ENCODE measurements around the gene CRAT.

CRAT gene

GRCh38 chr9:129079829-129080228 lies 30.8 kb downstream of the CRAT start:
- Histone ChIP-seq H3K4me3 (peak overlapping the region; percentile 76), H3K9me3 (no peaks in the 10 kb centered on the region), H3K4me1 (peaks cover 9% of the 10 kb centered on the region; the same call in 1 of the 2 replicates), H3K27me3 (ENCODE audit: low read depth) (no peaks in the 10 kb centered on the region), H3K36me3 (replicated peaks) (peaks cover under 1% of the 10 kb centered on the region)
- no peak for DNase-seq (ENCODE audit: low spot score in 2 of 2)
- in situ Hi-C loops (cut with MboI; ENCODE audit: low sequenced_read_pairs), result no loop called here

GRCh38 chr9:129078691-129079503 lies 31.7 kb downstream of the CRAT start:
- in situ Hi-C loops (cut with MboI; ENCODE audit: low sequenced_read_pairs), result no loop called here
- H3K4me3 ChIP-seq, result no peak overlapping the region

DNA sequence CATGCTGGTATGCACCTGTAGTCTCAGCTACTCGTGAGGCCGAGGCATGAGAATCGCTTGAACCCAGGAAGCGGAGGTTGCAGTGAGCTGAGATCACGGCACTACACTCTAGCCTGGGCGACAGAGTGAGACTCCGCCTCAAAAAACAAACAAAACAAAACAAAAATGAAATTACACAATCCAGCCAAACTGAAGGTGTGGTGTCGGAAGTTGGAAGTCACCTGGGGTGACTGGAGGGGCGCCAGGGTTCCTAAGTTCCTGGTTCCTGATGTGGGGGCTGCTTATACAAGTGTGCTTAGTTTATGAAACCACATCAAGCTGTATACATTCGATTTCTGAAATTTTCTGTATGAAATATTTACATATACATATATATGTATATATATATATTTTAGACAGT lies 33.4 kb downstream of the CRAT start:
- H3K27me3 ChIP-seq (ENCODE audit: low read depth), result no peaks in the 10 kb centered on the region
- H3K9me3 ChIP-seq, result no peaks in the 10 kb centered on the region
- H3K4me1 ChIP-seq, result peaks cover 9% of the 10 kb centered on the region; the same call in 1 of the 2 replicates
- no peak for DNase-seq (ENCODE audit: low spot score in 2 of 2)
- no peaks in the 10 kb centered on the region for H3K36me3 ChIP-seq (replicated peaks)
- in situ Hi-C loops (cut with MboI; ENCODE audit: low sequenced_read_pairs), result no loop called here
- no peak overlapping the region for H3K4me3 ChIP-seq

More at GRCh38 chr9:129078691-129079503, 31.7 kb downstream of the CRAT start:
- no peaks in the 10 kb centered on the region for H3K36me3 ChIP-seq (replicated peaks)
- no peak for DNase-seq (ENCODE audit: low spot score in 2 of 2)
- H3K4me1 ChIP-seq, result peaks cover 9% of the 10 kb centered on the region; the same call in 1 of the 2 replicates
- H3K9me3 ChIP-seq, result no peaks in the 10 kb centered on the region
- no peaks in the 10 kb centered on the region for H3K27me3 ChIP-seq (ENCODE audit: low read depth)

DNA sequence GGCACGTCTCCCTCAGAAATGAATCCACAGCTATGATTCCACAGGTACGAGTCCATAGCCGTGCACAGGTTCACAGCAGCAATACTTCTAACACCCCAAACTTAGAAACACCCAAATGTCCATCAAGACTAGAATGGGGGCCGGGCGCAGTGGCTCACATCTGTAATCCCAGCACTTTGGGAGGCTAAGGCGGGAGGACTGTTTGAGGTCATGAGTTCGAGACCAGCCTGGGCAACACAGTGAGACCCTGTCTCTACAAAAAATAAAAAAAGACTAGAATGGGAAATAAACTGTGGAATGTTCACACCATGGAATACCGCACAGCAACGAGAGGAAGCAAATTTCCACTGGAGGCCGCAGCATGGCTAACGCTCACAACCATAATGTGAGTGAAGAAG lies 34.0 kb downstream of the CRAT start:
- Histone ChIP-seq H3K4me1 (peaks cover 3% of the 10 kb centered on the region; the same call in 1 of the 2 replicates), H3K9me3 (no peaks in the 10 kb centered on the region)
- in situ Hi-C loops (cut with MboI; ENCODE audit: low sequenced_read_pairs), result no loop called here

GRCh38 chr9:129075996-129076639 lies 34.5 kb downstream of the CRAT start:
- no peak for DNase-seq (ENCODE audit: low spot score in 2 of 2)
- no peaks in the 10 kb centered on the region for H3K9me3 ChIP-seq
- H3K4me1 ChIP-seq, result peaks cover 3% of the 10 kb centered on the region; the same call in 1 of the 2 replicates
- H3K27me3 ChIP-seq (ENCODE audit: low read depth), result no peaks in the 10 kb centered on the region
- in situ Hi-C loops (cut with MboI; ENCODE audit: low sequenced_read_pairs), result no loop called here
- H3K4me3 ChIP-seq, result no peak overlapping the region
- no peaks in the 10 kb centered on the region for H3K36me3 ChIP-seq (replicated peaks)

More for the DNA sequence above, 34.0 kb downstream of the CRAT start:
- no peak for DNase-seq (ENCODE audit: low spot score in 2 of 2)
- Histone ChIP-seq H3K36me3 (replicated peaks) (no peaks in the 10 kb centered on the region), H3K27me3 (ENCODE audit: low read depth) (no peaks in the 10 kb centered on the region), H3K4me3 (no peak overlapping the region)

GRCh38 chr9:129074106-129074505 lies 36.5 kb downstream of the CRAT start:
- H3K27me3 ChIP-seq (ENCODE audit: low read depth), result no peaks in the 10 kb centered on the region
- H3K9me3 ChIP-seq, result no peaks in the 10 kb centered on the region
- no peaks in the 10 kb centered on the region for H3K4me1 ChIP-seq
- no peak for DNase-seq (ENCODE audit: low spot score in 2 of 2)
- peaks cover 3% of the 10 kb centered on the region; the same call in 1 of the 2 replicates for H3K36me3 ChIP-seq (replicated peaks)
- in situ Hi-C loops (cut with MboI; ENCODE audit: low sequenced_read_pairs), result no loop called here
- no peak overlapping the region for H3K4me3 ChIP-seq

- Histone ChIP-seq H3K36me3 (replicated peaks) (peaks cover 3% of the 10 kb centered on the region), H3K4me1 (no peaks in the 10 kb centered on the region), H3K4me3 (no peak overlapping the region), H3K9me3 (no peaks in the 10 kb centered on the region), H3K27me3 (ENCODE audit: low read depth) (no peaks in the 10 kb centered on the region)
- in situ Hi-C loops (cut with MboI; ENCODE audit: low sequenced_read_pairs), result no loop called here
- no peak for DNase-seq (ENCODE audit: low spot score in 2 of 2)
Observed at GRCh38 chr9:129073404-129073803, 37.2 kb downstream of the CRAT start.

- Histone ChIP-seq H3K4me3 (no peak overlapping the region), H3K4me1 (no peaks in the 10 kb centered on the region), H3K27me3 (ENCODE audit: low read depth) (no peaks in the 10 kb centered on the region), H3K36me3 (replicated peaks) (peaks cover 11% of the 10 kb centered on the region), H3K9me3 (no peaks in the 10 kb centered on the region)
- no peak for DNase-seq (ENCODE audit: low spot score in 2 of 2)
- in situ Hi-C loops (cut with MboI; ENCODE audit: low sequenced_read_pairs), result no loop called here
Observed at GRCh38 chr9:129072171-129072570, 38.4 kb downstream of the CRAT start.

DNA sequence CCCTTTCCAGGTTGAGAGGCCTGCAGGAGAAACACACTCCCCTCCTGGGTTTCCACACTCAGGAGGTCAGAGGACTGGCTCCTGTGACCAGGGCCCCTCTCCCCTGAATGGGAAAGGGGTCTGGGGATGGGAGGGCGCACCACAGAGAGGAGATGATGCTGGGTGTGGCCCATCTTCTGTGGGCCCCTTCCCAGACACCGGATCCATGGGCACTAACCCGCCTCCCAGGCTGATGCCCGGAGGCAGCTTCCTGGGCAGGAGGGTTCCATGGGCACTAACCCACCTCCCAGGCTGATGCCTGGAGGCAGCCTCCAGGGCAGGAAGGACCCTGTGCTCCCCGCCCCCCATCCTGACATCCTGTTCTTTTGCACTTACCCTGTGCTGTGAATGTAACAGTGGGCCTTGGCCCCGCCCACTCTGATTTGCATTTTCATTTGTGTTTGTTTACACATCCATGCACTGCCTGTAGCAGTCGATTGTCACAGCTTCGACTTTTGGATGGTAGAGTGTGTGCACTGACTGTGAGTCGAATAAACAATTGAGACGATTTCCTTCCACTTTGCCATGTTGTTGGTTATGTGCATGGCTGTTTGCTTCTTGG lies 39.0 kb downstream of the CRAT start:
- peak in 1 of 2 experiments; percentile 63 for DNase-seq (ENCODE audit: low spot score in 2 of 2)
- no peaks in the 10 kb centered on the region for H3K9me3 ChIP-seq
- in situ Hi-C loops (cut with MboI; ENCODE audit: low sequenced_read_pairs), result no loop called here

DNA sequence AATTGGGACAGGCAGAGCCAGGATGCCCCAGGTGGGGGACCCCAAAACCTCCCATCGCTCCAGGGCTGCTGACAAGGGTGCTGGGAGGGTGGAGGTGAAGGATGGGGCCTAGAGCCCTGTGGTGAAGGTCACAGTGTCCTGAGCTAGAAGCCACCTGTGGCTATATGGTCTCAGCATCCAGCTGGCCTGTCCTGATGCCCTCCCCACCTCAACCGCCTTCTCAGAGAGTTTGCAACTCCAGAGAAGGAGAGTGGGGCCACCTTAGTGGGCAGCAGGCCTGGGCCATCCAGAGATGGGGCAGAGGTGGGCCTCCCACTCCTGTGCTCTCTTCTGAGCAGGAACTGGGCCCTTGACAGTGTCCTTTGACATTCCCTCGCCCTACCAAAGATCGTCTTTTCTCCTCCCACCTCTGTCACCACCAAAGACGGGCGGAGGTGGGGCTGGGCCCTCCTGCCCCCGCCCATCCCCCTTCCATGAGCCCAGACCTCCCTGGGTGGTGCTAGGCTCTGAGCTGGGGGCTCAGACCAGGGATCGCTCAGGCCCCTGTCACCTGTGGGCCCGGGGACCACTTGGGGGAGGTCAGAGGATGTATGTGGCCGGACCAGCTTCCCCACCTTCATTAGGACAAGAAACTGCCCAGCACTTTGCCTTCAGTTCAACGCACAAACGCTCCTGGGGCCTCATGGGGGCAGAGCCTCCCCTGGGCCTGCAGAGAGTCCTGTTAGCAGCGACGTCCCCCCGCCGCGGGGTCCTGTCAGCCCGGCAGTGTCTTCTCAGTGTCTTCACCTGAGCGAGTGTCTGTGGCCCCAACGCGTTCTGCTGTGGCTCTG lies 39.7 kb downstream of the CRAT start:
- no peaks in the 10 kb centered on the region for H3K9me3 ChIP-seq
- no peak overlapping the region for H3K4me3 ChIP-seq
- no peak for DNase-seq (ENCODE audit: low spot score in 2 of 2)
- H3K36me3 ChIP-seq (replicated peaks), result peaks cover 11% of the 10 kb centered on the region
- no peaks in the 10 kb centered on the region for H3K4me1 ChIP-seq
- no peaks in the 10 kb centered on the region for H3K27me3 ChIP-seq (ENCODE audit: low read depth)
- in situ Hi-C loops (cut with MboI; ENCODE audit: low sequenced_read_pairs), result no loop called here

More for the DNA sequence above, 39.0 kb downstream of the CRAT start:
- H3K4me1 ChIP-seq, result no peaks in the 10 kb centered on the region
- no peak overlapping the region for H3K4me3 ChIP-seq
- H3K36me3 ChIP-seq (replicated peaks), result peaks cover 11% of the 10 kb centered on the region
- no peaks in the 10 kb centered on the region for H3K27me3 ChIP-seq (ENCODE audit: low read depth)

GRCh38 chr9:129069862-129070641 lies 40.5 kb downstream of the CRAT start:
- H3K9me3 ChIP-seq, result no peaks in the 10 kb centered on the region
- no peaks in the 10 kb centered on the region for H3K27me3 ChIP-seq (ENCODE audit: low read depth)
- peaks cover 19% of the 10 kb centered on the region for H3K36me3 ChIP-seq (replicated peaks)
- in situ Hi-C loops (cut with MboI; ENCODE audit: low sequenced_read_pairs), result no loop called here
- no peak for DNase-seq (ENCODE audit: low spot score in 2 of 2)
- H3K4me3 ChIP-seq, result no peak overlapping the region
- no peaks in the 10 kb centered on the region for H3K4me1 ChIP-seq

- in situ Hi-C loops (cut with MboI; ENCODE audit: low sequenced_read_pairs), result no loop called here
- Histone ChIP-seq H3K4me3 (no peak overlapping the region), H3K36me3 (replicated peaks) (peaks cover 19% of the 10 kb centered on the region), H3K27me3 (ENCODE audit: low read depth) (no peaks in the 10 kb centered on the region), H3K4me1 (no peaks in the 10 kb centered on the region), H3K9me3 (no peaks in the 10 kb centered on the region)
- DNase-seq (ENCODE audit: low spot score in 2 of 2), result no peak
Observed at GRCh38 chr9:129068990-129069861, 41.4 kb downstream of the CRAT start.

All from HAP-1 (cell line).